Heart left ventricle (tissue), 13 donors: ENCODE measurements around the gene LSM5.

Source experiments
- POLR2A ChIP-seq, 2 donors: fragments of 450-650 bp; IDR thresholded peaks; one replicate each; pipeline ENCODE4 v1.6.1; 2017; ENCODE audit warnings: antibody characterized with exemption in 2 of 2, mild to moderate bottlenecking in 2 of 2, moderate library complexity in 2 of 2
- TF ChIP-seq, protein P1 (sequence below), 12 donors: fragments of 200-600 bp; sonication (generic) in 4 of 12; IDR thresholded peaks; one replicate each; pipeline versions ENCODE4 v1.5.0 to v1.8.0; 2018 to 2022; ENCODE audit warnings: antibody characterized with exemption in 12 of 12, mild to moderate bottlenecking in 5 of 12
- donor health status: ischemic (EF 13 %, LVEDD 7.1; RV severe dilation, severe dysfunction).
- donor health status: DM: no; HTN: yes; CAD: no.
- donor health status: DM: no; HTN: no; CAD: no.
- donor health status: ischemic (EF 25% LVEDD 6.9; RV normal size, moderate dysfunction).
- donor health status: ischemic (EF 25% LVEDD 5.7; RV mildly dilated, moderate dysfunction).
- donor health status: ischemic (EF 35%, LVEDD 5.7; RV mildly dilated, moderate dysfunction).
- donor health status: nonischemic (EF 11% LVEDD 7.7; RV severe dilation, severe dysfunction).
- donor health status: DM: yes; HTN: yes; CAD: no.
- donor health status: PGD.
- donor health status: ischemic (EF 29% LVEDD 5.4; RV normal size, mild dysfunction).
- donor health status: nonischemic (EF 23%, LVEDD 6.1; RV moderate dilation, normal function).

DNA sequence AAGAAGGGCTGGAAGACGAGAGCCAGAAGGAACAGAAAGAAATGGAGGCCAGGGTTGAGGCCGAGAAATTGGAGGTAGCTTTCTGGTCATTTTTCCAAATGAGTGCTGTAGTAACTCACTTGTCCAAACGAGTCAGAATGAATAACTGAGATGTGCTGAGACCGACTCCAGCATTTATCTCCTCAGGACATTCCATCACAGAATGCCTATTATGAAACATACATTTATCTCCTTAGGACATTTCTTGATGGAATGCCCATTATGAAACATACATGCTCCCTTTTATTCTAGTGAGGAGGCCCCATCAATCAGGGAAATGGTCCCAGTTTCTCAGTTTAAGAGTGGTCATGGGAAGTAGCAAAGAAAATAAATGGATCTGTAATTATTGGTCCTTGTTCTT, 21.6 kb upstream of the LSM5 start:
- TF ChIP-seq, protein P1, sequence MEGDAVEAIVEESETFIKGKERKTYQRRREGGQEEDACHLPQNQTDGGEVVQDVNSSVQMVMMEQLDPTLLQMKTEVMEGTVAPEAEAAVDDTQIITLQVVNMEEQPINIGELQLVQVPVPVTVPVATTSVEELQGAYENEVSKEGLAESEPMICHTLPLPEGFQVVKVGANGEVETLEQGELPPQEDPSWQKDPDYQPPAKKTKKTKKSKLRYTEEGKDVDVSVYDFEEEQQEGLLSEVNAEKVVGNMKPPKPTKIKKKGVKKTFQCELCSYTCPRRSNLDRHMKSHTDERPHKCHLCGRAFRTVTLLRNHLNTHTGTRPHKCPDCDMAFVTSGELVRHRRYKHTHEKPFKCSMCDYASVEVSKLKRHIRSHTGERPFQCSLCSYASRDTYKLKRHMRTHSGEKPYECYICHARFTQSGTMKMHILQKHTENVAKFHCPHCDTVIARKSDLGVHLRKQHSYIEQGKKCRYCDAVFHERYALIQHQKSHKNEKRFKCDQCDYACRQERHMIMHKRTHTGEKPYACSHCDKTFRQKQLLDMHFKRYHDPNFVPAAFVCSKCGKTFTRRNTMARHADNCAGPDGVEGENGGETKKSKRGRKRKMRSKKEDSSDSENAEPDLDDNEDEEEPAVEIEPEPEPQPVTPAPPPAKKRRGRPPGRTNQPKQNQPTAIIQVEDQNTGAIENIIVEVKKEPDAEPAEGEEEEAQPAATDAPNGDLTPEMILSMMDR (IDR thresholded peaks at IDR 0.05) = no peak
- TF ChIP-seq POLR2A (IDR thresholded peaks at IDR 0.05) = no peak
